HepG2 (cell line): Measurements from ENCODE around the gene GPR55.

ENCODE experiments used
- EP300 ChIP-seq, 3 experiments: sonication (generic) in 1 of 3; formaldehyde crosslinking in 1 of 3; IDR thresholded peaks; 2 replicates each; pipeline versions ENCODE4 v1.5.1 to v1.6.1; 2011 to 2020; ENCODE audit warnings: low read depth in 2 of 3, low read length in 2 of 3, borderline replicate concordance in 1 of 3, improper control_type of control experiment in 1 of 3, mild to moderate bottlenecking in 1 of 3, missing genetic modification reagents in 1 of 3, moderate library complexity in 1 of 3
- SIN3B ChIP-seq: fragments of 150-350 bp; IDR thresholded peaks from 2 replicates; pipeline ENCODE4 v1.6.1; 2014; ENCODE audit warnings: low read length
- TF ChIP-seq, protein P1 (sequence below): sonication (generic); formaldehyde crosslinking; IDR thresholded peaks from 2 replicates; pipeline ENCODE4 v1.4.0; 2020; ENCODE audit warnings: missing genetic modification reagents
- TF ChIP-seq, protein P2 (sequence below): sonication (generic); formaldehyde crosslinking; IDR thresholded peaks from 2 replicates; pipeline ENCODE4 v1.5.0; 2020; ENCODE audit warnings: mild to moderate bottlenecking, missing genetic modification reagents, moderate library complexity

DNA sequence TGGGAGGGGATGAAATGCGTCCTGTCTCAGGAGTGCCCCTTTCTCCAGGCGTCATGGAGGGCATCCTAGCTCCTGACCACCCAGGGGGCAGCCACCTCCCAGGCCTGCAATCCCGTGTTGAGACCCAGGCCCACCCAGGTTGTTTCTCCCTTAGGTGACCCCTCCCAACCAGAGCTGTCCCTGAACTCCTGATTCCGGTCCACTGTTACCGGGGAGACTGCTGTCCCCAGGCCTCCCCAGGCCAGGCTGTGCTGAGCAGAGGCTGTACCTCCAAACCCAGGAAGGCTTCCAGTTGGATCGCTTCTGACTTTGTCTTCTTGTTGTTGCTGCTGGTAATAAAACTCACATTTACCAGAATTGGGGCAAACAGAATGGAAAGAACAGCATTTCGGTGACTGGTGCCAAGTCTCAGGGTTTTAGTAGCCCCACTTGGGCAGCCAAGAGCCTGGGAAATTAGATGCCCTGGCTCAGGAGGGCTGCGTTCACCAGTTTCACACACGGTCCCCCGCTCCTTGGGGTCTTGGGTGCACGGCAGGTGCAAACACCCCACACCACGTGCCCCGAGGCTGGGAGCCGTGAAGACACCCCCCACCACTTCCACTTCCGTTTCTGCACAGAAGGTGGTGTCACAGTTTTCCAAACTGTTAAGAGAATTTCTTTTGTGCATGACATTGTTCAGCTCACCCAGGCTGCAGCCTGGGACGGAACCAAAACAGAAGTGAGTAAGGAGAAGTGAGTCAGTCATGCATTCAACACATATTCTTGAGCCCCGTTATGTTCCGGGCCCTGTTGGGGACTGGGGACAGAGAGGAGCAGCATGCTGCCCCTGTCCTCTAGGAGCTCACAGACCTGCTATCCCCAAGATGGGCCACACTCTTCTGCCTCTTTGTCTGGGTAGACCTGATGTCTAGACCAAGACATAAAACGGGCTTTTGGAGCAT lies 30.9 kb downstream of the GPR55 start:
- no peak for TF ChIP-seq EP300 (IDR thresholded peaks at IDR 0.05; ENCODE audit: low read depth in 2 of 2, low read length in 2 of 2)
- no peak for TF ChIP-seq EP300 (CRISPR knock-in tag; IDR thresholded peaks at IDR 0.05; ENCODE audit: borderline replicate concordance)
- TF ChIP-seq, protein P1, sequence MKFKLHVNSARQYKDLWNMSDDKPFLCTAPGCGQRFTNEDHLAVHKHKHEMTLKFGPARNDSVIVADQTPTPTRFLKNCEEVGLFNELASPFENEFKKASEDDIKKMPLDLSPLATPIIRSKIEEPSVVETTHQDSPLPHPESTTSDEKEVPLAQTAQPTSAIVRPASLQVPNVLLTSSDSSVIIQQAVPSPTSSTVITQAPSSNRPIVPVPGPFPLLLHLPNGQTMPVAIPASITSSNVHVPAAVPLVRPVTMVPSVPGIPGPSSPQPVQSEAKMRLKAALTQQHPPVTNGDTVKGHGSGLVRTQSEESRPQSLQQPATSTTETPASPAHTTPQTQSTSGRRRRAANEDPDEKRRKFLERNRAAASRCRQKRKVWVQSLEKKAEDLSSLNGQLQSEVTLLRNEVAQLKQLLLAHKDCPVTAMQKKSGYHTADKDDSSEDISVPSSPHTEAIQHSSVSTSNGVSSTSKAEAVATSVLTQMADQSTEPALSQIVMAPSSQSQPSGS (CRISPR knock-in tag) = no peak
- TF ChIP-seq, protein P2, sequence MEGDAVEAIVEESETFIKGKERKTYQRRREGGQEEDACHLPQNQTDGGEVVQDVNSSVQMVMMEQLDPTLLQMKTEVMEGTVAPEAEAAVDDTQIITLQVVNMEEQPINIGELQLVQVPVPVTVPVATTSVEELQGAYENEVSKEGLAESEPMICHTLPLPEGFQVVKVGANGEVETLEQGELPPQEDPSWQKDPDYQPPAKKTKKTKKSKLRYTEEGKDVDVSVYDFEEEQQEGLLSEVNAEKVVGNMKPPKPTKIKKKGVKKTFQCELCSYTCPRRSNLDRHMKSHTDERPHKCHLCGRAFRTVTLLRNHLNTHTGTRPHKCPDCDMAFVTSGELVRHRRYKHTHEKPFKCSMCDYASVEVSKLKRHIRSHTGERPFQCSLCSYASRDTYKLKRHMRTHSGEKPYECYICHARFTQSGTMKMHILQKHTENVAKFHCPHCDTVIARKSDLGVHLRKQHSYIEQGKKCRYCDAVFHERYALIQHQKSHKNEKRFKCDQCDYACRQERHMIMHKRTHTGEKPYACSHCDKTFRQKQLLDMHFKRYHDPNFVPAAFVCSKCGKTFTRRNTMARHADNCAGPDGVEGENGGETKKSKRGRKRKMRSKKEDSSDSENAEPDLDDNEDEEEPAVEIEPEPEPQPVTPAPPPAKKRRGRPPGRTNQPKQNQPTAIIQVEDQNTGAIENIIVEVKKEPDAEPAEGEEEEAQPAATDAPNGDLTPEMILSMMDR (CRISPR knock-in tag) = no peak
- TF ChIP-seq SIN3B = no peak
